ENCODE results near the gene OR9A2.

The OR9A2 gene

GRCh38 chr7:143040209-143040715, 13.3 kb upstream of the OR9A2 start:
- no peaks in the 10 kb centered on the region for H3K36me3 ChIP-seq
- no peaks in the 10 kb centered on the region for H4K20me1 ChIP-seq
- no peak overlapping the region for H3K9ac ChIP-seq
- peaks cover 0 to 26% (median 5%) of the 10 kb centered on the region in 10 experiments; a peak in 7 of 20 replicates for H3K4me1 ChIP-seq
- no peak overlapping the region for H3K4me3 ChIP-seq
- H3K9me3 ChIP-seq (replicated peaks in 1 of 11) = peaks cover 0 to 12% (median 6%) of the 10 kb centered on the region in 11 experiments; a peak in 12 of 22 replicates
- H3K27ac ChIP-seq = no peak overlapping the region
- no peak for TF ChIP-seq Cebpa-rat (IDR thresholded peaks at IDR 0.05)
- no peak overlapping the region for H3K4me2 ChIP-seq
- no peaks in the 10 kb centered on the region for H3K27me3 ChIP-seq

GRCh38 chr7:143038635-143039034, 11.7 kb upstream of the OR9A2 start:
- Histone ChIP-seq H3K4me1 (peaks cover 0 to 26% (median 5%) of the 10 kb centered on the region in 10 experiments; a peak in 7 of 20 replicates), H3K4me2 (no peak overlapping the region), H4K20me1 (no peaks in the 10 kb centered on the region), H3K4me3 (no peak overlapping the region), H3K27ac (no peak overlapping the region), H3K27me3 (no peaks in the 10 kb centered on the region), H3K36me3 (no peaks in the 10 kb centered on the region), H3K9me3 (replicated peaks in 1 of 11) (peaks cover 0 to 26% (median 21%) of the 10 kb centered on the region in 11 experiments; a peak in 16 of 22 replicates), H3K9ac (no peak overlapping the region)
- no peak for TF ChIP-seq Cebpa-rat (IDR thresholded peaks at IDR 0.05)

GRCh38 chr7:143027683-143028082, 751 bp upstream of the OR9A2 start:
- Histone ChIP-seq H3K4me1 (peaks cover 0 to 17% (median 7%) of the 10 kb centered on the region in 10 experiments; a peak in 9 of 20 replicates), H3K4me3 (no peak overlapping the region)
- TF ChIP-seq Cebpa-rat (IDR thresholded peaks at IDR 0.05) = no peak

GRCh38 chr7:143025371-143025770, 1.6 kb downstream of the OR9A2 start:
- Histone ChIP-seq H3K9ac (no peak overlapping the region), H3K36me3 (no peaks in the 10 kb centered on the region), H3K27ac (no peak overlapping the region), H3K4me2 (no peak overlapping the region), H3K4me1 (no peaks in the 10 kb centered on the region), H4K20me1 (no peaks in the 10 kb centered on the region), H3K4me3 (no peak overlapping the region), H3K9me3 (replicated peaks in 1 of 11) (peaks cover 0 to 10% (median 0%) of the 10 kb centered on the region in 11 experiments; a peak in 2 of 22 replicates), H3K27me3 (no peaks in the 10 kb centered on the region)
- no peak for TF ChIP-seq Cebpa-rat (IDR thresholded peaks at IDR 0.05)

More at GRCh38 chr7:143027683-143028082, 751 bp upstream of the OR9A2 start:
- no peak overlapping the region for H3K4me2 ChIP-seq
- H3K36me3 ChIP-seq = no peaks in the 10 kb centered on the region
- H3K9ac ChIP-seq = no peak overlapping the region
- H3K27ac ChIP-seq = no peak overlapping the region
- no peaks in the 10 kb centered on the region for H3K27me3 ChIP-seq
- no peaks in the 10 kb centered on the region for H4K20me1 ChIP-seq
- peaks cover 0 to 10% (median 0%) of the 10 kb centered on the region in 11 experiments; a peak in 5 of 22 replicates for H3K9me3 ChIP-seq (replicated peaks in 1 of 11)

GRCh38 chr7:143023047-143023446, 3.9 kb downstream of the OR9A2 start:
- Histone ChIP-seq H3K4me3 (no peak overlapping the region), H3K4me1 (peaks cover 0 to 7% (median 0%) of the 10 kb centered on the region in 10 experiments; a peak in 2 of 20 replicates), H3K27me3 (no peaks in the 10 kb centered on the region), H3K9ac (no peak overlapping the region), H3K36me3 (no peaks in the 10 kb centered on the region), H4K20me1 (no peaks in the 10 kb centered on the region), H3K27ac (no peak overlapping the region), H3K4me2 (no peak overlapping the region), H3K9me3 (replicated peaks in 1 of 11) (peaks cover 3 to 29% (median 15%) of the 10 kb centered on the region in 11 experiments; a peak in 15 of 22 replicates)
- no peak for TF ChIP-seq Cebpa-rat (IDR thresholded peaks at IDR 0.05)

- no peaks in the 10 kb centered on the region for H4K20me1 ChIP-seq
- H3K9ac ChIP-seq = no peak overlapping the region
- no peak overlapping the region for H3K4me3 ChIP-seq
- peak overlapping the region in 1 of 11 experiments; percentile 23; a peak in 4 of 22 replicates for H3K4me2 ChIP-seq
- H3K36me3 ChIP-seq = no peaks in the 10 kb centered on the region
- H3K27me3 ChIP-seq = no peaks in the 10 kb centered on the region
- H3K9me3 ChIP-seq (replicated peaks in 1 of 11) = peaks cover 5 to 35% (median 15%) of the 10 kb centered on the region in 11 experiments; a peak in 16 of 22 replicates
- peaks cover 4 to 16% (median 13%) of the 10 kb centered on the region in 10 experiments; a peak in 16 of 20 replicates for H3K4me1 ChIP-seq
- TF ChIP-seq Cebpa-rat (IDR thresholded peaks at IDR 0.05) = no peak
- H3K27ac ChIP-seq = no peak overlapping the region
Observed at GRCh38 chr7:143018931-143019330, 8.0 kb downstream of the OR9A2 start.

GRCh38 chr7:143016996-143017395, 9.9 kb downstream of the OR9A2 start:
- Histone ChIP-seq H3K4me2 (no peak overlapping the region), H3K9ac (no peak overlapping the region)
- TF ChIP-seq Cebpa-rat (IDR thresholded peaks at IDR 0.05) = no peak

GRCh38 chr7:143015926-143016490, 10.9 kb downstream of the OR9A2 start:
- TF ChIP-seq Cebpa-rat (IDR thresholded peaks at IDR 0.05) = no peak
- Histone ChIP-seq H3K4me3 (no peak overlapping the region), H3K4me2 (no peak overlapping the region), H3K9me3 (replicated peaks in 1 of 11) (peaks cover 5 to 25% (median 15%) of the 10 kb centered on the region in 11 experiments; a peak in 16 of 22 replicates), H3K4me1 (peaks cover 4 to 16% (median 13%) of the 10 kb centered on the region in 10 experiments; a peak in 16 of 20 replicates), H3K27ac (no peak overlapping the region), H4K20me1 (no peaks in the 10 kb centered on the region), H3K36me3 (no peaks in the 10 kb centered on the region), H3K9ac (no peak overlapping the region), H3K27me3 (0 out of 22 replicates have a peak, but pooled peaks cover 0 to 4% (median 0%) of the 10 kb centered on the region in 11 experiments)

More at GRCh38 chr7:143016996-143017395, 9.9 kb downstream of the OR9A2 start:
- Histone ChIP-seq H3K36me3 (no peaks in the 10 kb centered on the region), H3K4me3 (no peak overlapping the region), H4K20me1 (no peaks in the 10 kb centered on the region), H3K9me3 (replicated peaks in 1 of 11) (peaks cover 5 to 26% (median 15%) of the 10 kb centered on the region in 11 experiments; a peak in 16 of 22 replicates), H3K27ac (no peak overlapping the region), H3K27me3 (0 out of 22 replicates have a peak, but pooled peaks cover 0 to 4% (median 0%) of the 10 kb centered on the region in 11 experiments), H3K4me1 (peaks cover 4 to 16% (median 13%) of the 10 kb centered on the region in 10 experiments; a peak in 16 of 20 replicates)

- H4K20me1 ChIP-seq = no peaks in the 10 kb centered on the region
- H3K4me3 ChIP-seq = no peak overlapping the region
- no peak overlapping the region for H3K9ac ChIP-seq
- H3K4me2 ChIP-seq = peak overlapping the region; percentile 4 to 74 (median 46); a peak in 18 of 22 replicates
- H3K36me3 ChIP-seq = no peaks in the 10 kb centered on the region
- H3K9me3 ChIP-seq (replicated peaks in 1 of 11) = peaks cover 5 to 25% (median 15%) of the 10 kb centered on the region in 11 experiments; a peak in 16 of 22 replicates
- TF ChIP-seq Cebpa-rat (IDR thresholded peaks at IDR 0.05) = no peak
- H3K27me3 ChIP-seq = 0 out of 22 replicates have a peak, but pooled peaks cover 0 to 4% (median 0%) of the 10 kb centered on the region in 11 experiments
- H3K27ac ChIP-seq = no peak overlapping the region
- H3K4me1 ChIP-seq = peaks cover 4 to 16% (median 13%) of the 10 kb centered on the region in 10 experiments; a peak in 16 of 20 replicates
Observed at GRCh38 chr7:143015084-143015483, 11.8 kb downstream of the OR9A2 start.
